Endothelial cell of umbilical vein (primary cell): Measurements from ENCODE around the gene GMEB2.

Experiments
- EZH2 ChIP-seq: IDR thresholded peaks from 2 replicates; pipeline ENCODE4 v1.6.1; 2012; ENCODE audit warnings: borderline replicate concordance, low read depth, mild to moderate bottlenecking, moderate library complexity, low read length, inconsistent platforms; ENCODE audit not compliant: severe bottlenecking
- FOS ChIP-seq: IDR thresholded peaks from 2 replicates; pipeline ENCODE4 v1.6.1; 2011; ENCODE audit warnings: mild to moderate bottlenecking, low read length, moderate library complexity, borderline replicate concordance; ENCODE audit not compliant: insufficient read depth
- GATA2 ChIP-seq: IDR thresholded peaks from 2 replicates; pipeline ENCODE4 v1.7.0; 2011; ENCODE audit warnings: low read depth, mild to moderate bottlenecking, moderate library complexity, mixed read lengths, low read length; ENCODE audit not compliant: insufficient read length, insufficient read depth
- JUN ChIP-seq: IDR thresholded peaks from 2 replicates; pipeline ENCODE4 v1.6.1; 2011; ENCODE audit warnings: borderline replicate concordance, low read depth; ENCODE audit not compliant: insufficient read length, insufficient read depth
- MYC ChIP-seq: IDR thresholded peaks from one replicate; pipeline ENCODE4 v1.6.1; 2011; ENCODE audit warnings: mild to moderate bottlenecking, low read depth, low read length
- POLR2A ChIP-seq: IDR thresholded peaks from 2 replicates; pipeline ENCODE4 v1.6.1; 2012; ENCODE audit warnings: low read depth, mild to moderate bottlenecking, control low read depth, low read length
- POLR2AphosphoS5 ChIP-seq: IDR thresholded peaks from 2 replicates; pipeline ENCODE4 v1.6.1; 2012; ENCODE audit warnings: low read depth, mild to moderate bottlenecking, control low read depth, low read length, moderate library complexity; ENCODE audit not compliant: insufficient read depth
- TF ChIP-seq, protein P1 (sequence below), 2 donors: IDR thresholded peaks; 1 replicate in 1 of 2; 2 replicates in 1 of 2; pipeline ENCODE4 v1.5.1; 2011; ENCODE audit warnings: low read length in 2 of 2, mild to moderate bottlenecking in 2 of 2, moderate library complexity in 2 of 2, control low read depth in 1 of 2, inconsistent platforms in 1 of 2, low read depth in 1 of 2; ENCODE audit not compliant: insufficient read depth in 1 of 2; ENCODE audit errors: extremely low read depth in 1 of 2
- TF ChIP-seq, protein P2 (sequence below): IDR thresholded peaks from 2 replicates; pipeline ENCODE4 v1.6.1; 2011; ENCODE audit not compliant: insufficient read depth, insufficient read length

DNA sequence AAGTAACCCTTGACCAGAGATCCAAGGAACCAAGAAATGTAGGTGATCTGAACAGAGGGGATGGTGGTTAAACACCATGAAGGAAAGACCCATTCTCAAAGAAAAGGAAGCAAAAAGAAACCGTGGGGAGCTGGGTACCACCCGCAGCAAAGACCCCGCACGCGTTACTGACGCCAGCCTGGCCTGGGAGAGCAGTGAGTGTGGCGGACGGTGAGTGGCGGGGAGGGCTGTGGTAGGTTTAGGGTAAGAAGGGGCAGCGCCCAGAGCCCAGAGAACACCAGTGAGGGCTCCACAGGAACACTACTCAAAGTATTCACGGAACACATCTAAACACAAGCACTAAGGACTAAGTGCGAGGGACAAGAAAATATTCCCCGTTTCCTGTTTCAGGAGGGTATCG is 4.2 kb downstream of the GMEB2 start:
- TF ChIP-seq, protein P1, sequence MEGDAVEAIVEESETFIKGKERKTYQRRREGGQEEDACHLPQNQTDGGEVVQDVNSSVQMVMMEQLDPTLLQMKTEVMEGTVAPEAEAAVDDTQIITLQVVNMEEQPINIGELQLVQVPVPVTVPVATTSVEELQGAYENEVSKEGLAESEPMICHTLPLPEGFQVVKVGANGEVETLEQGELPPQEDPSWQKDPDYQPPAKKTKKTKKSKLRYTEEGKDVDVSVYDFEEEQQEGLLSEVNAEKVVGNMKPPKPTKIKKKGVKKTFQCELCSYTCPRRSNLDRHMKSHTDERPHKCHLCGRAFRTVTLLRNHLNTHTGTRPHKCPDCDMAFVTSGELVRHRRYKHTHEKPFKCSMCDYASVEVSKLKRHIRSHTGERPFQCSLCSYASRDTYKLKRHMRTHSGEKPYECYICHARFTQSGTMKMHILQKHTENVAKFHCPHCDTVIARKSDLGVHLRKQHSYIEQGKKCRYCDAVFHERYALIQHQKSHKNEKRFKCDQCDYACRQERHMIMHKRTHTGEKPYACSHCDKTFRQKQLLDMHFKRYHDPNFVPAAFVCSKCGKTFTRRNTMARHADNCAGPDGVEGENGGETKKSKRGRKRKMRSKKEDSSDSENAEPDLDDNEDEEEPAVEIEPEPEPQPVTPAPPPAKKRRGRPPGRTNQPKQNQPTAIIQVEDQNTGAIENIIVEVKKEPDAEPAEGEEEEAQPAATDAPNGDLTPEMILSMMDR (IDR thresholded peaks at IDR 0.05; ENCODE audit: extremely low read depth in 1 of 2, insufficient read depth in 1 of 2, low read depth in 1 of 2, low read length in 2 of 2): no peak
- TF ChIP-seq FOS: no peak
- TF ChIP-seq POLR2AphosphoS5: no peak
- no peak for TF ChIP-seq EZH2
- TF ChIP-seq, protein P2, sequence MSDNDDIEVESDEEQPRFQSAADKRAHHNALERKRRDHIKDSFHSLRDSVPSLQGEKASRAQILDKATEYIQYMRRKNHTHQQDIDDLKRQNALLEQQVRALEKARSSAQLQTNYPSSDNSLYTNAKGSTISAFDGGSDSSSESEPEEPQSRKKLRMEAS: no peak
- no peak for TF ChIP-seq POLR2A
- TF ChIP-seq JUN: no peak
- TF ChIP-seq MYC: no peak
- TF ChIP-seq GATA2: no peak
